ENCODE results near the gene CIPC.

DNA sequence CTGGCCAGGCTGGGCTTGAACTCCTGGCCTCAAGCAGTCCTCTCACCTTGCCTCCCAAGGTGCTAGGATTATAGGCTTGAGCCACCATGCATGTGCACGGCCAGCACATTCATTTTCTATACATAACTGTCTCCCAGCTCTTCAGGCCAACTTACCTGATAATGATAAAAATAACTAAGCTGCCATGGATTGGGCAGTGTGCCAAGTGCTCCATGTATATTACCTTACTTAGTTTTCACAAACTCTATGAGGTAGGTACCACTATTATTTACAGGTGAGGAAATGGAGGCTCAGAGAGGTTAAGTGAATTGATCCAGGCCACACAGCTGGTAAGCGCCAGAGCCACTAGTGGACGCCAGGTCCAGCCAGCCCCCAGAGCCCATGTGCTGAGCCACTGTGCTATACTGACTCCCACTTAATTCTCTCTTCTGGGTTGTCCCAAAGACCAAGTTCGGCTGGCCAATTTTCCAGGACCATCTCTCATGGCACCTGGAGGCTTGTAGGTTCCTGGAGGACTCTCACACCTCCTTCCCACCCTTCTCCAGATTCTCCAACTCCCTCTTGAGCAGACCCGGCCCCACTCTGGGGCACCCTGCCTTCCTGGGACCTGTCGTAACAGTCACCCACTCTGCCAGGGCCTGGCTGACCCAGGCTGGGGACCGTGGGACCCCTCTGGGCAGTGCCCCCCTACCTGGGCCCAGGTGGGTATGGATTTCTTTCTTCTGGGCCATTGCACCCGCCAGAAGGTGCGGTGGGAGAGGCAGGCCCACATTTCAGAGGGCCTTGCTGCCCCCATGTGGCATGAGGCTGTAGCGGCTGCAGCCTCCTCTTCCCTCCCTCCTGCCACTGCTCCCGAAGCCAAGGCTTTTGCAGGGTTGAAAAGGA, 30.2 kb upstream of the CIPC start:
- TF ChIP-seq EZH2 (IDR thresholded peaks at IDR 0.05) (no peak), POLR2AphosphoS5 (IDR thresholded peaks at IDR 0.05; ENCODE audit: borderline replicate concordance, low read depth, low read length) (no peak), FOXP2 (optimal IDR thresholded peaks at IDR 0.05; ENCODE audit: control extremely low read depth, extremely low read length, insufficient read depth) (no peak)
